ENCODE data around the gene ACAD9.
"Not testable (repeated sequence)": the region's sequence is repeated elsewhere in the genome, so short reads cannot be mapped to it uniquely, and the experiment has no call there.

The ACAD9 gene

DNA sequence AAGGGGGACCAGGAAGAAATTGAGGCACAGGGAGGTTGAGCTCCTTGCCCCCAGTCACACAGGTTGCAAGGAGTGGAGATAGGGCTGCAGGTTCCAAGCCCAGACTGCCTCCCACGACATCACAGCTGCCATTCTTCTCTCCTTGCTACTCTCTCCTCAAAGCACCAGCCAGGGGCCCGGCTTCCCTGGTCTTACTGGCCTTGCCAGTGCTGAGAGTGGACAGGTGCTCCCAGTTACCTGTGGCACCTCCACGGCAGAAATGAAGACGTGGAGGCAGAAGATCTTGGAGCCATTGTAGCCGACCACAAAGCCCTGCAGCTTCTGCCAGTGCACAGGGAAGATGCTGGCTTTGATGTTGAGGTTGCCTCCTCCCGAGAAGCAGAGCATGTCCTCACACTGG lies 17.9 kb upstream of the ACAD9 start:
- Histone ChIP-seq H3K9me3 (ENCODE audit: insufficient read depth, low read length) (peaks cover 28% of the 10 kb centered on the region; the same call in 1 of the 2 replicates), H3K4me2 (ENCODE audit: low read depth, low read length, poor library complexity, severe bottlenecking) (no peak overlapping the region), H4K20me1 (ENCODE audit: low read depth, low read length) (no peaks in the 10 kb centered on the region), H3K27ac (ENCODE audit: low read depth, low read length) (no peak overlapping the region), H3K79me2 (ENCODE audit: insufficient read depth, low read length) (no peaks in the 10 kb centered on the region), H3K9ac (ENCODE audit: low read length) (no peak overlapping the region), H3F3A (ENCODE audit: insufficient read depth) (no peaks in the 10 kb centered on the region), H3K4me3 (ENCODE audit: insufficient read depth, low read length, poor library complexity, severe bottlenecking) (no peak overlapping the region), H3K9me2 (replicated peaks; ENCODE audit: insufficient read depth, low read length) (no peaks in the 10 kb centered on the region), H2AFZ (ENCODE audit: low read depth, low read length, severe bottlenecking) (no peak overlapping the region), H3K27me3 (ENCODE audit: low read length) (no peaks in the 10 kb centered on the region), H3K36me3 (ENCODE audit: low read length) (no peaks in the 10 kb centered on the region)
- TF ChIP-seq EZH2phosphoT487 (conservative IDR thresholded peaks at IDR 0.05; ENCODE audit: low read length) = no peak
- TF ChIP-seq, protein P1, sequence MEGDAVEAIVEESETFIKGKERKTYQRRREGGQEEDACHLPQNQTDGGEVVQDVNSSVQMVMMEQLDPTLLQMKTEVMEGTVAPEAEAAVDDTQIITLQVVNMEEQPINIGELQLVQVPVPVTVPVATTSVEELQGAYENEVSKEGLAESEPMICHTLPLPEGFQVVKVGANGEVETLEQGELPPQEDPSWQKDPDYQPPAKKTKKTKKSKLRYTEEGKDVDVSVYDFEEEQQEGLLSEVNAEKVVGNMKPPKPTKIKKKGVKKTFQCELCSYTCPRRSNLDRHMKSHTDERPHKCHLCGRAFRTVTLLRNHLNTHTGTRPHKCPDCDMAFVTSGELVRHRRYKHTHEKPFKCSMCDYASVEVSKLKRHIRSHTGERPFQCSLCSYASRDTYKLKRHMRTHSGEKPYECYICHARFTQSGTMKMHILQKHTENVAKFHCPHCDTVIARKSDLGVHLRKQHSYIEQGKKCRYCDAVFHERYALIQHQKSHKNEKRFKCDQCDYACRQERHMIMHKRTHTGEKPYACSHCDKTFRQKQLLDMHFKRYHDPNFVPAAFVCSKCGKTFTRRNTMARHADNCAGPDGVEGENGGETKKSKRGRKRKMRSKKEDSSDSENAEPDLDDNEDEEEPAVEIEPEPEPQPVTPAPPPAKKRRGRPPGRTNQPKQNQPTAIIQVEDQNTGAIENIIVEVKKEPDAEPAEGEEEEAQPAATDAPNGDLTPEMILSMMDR (IDR thresholded peaks at IDR 0.05; ENCODE audit: insufficient read depth, low read length, poor library complexity, severe bottlenecking) = no peak

DNA sequence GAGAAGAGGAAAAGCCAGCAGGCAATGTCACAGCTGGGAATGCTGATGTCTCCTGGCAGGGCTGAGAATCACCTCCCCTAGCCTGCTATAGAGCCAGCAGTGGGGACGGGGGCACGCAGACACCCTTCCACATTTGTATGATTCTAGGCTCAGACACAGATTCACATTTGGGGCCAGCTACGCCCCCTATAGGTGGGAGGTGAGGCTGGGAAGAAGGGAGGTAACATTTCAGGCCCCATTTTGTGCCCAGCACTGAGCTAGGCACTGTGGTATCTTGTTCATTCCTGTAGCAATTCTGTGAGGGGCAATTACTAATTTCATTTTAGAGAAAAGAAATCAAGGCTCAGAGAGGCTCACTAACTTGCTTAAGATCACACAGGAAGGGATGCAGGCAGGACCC lies 15.9 kb upstream of the ACAD9 start:
- Histone ChIP-seq H3K27ac (ENCODE audit: low read depth, low read length) (no peak overlapping the region), H3K4me2 (ENCODE audit: low read depth, low read length, poor library complexity, severe bottlenecking) (no peak overlapping the region), H2AFZ (ENCODE audit: low read depth, low read length, severe bottlenecking) (no peak overlapping the region), H3F3A (ENCODE audit: insufficient read depth) (no peaks in the 10 kb centered on the region), H4K20me1 (ENCODE audit: low read depth, low read length) (no peaks in the 10 kb centered on the region), H3K9me2 (replicated peaks; ENCODE audit: insufficient read depth, low read length) (no peaks in the 10 kb centered on the region), H3K27me3 (ENCODE audit: low read length) (no peaks in the 10 kb centered on the region), H3K79me2 (ENCODE audit: insufficient read depth, low read length) (no peaks in the 10 kb centered on the region), H3K4me3 (ENCODE audit: insufficient read depth, low read length, poor library complexity, severe bottlenecking) (no peak overlapping the region), H3K9me3 (ENCODE audit: insufficient read depth, low read length) (peaks cover 24% of the 10 kb centered on the region; the same call in 1 of the 2 replicates), H3K36me3 (ENCODE audit: low read length) (no peaks in the 10 kb centered on the region), H3K9ac (ENCODE audit: low read length) (no peak overlapping the region)
- TF ChIP-seq, protein P1 (IDR thresholded peaks at IDR 0.05; ENCODE audit: insufficient read depth, low read length, poor library complexity, severe bottlenecking) = peak; percentile 31
- no peak for TF ChIP-seq EZH2phosphoT487 (conservative IDR thresholded peaks at IDR 0.05; ENCODE audit: low read length)

DNA sequence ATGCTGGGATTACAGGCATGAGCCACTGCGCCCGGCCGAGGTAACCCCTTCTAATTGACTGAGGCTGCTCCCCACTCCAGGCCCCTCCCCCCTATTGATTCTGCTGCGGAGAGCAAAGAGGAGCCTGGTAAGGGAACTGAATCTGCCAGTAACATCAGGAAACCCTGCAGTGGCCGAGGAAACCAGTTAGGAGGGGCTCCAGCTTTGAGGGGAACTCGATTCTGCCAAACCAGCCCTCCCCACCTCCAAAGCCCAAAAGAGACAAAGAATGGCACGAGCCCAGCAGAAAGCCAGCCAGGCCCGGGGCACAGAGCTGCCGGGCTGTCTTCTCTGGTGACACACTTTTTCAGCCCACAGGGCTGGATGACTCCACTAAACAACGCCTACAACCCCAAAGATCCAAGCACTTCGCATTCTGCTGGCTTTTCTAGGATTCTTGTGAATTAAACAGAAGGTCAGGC lies 15.0 kb upstream of the ACAD9 start:
- Histone ChIP-seq H3K79me2 (ENCODE audit: insufficient read depth, low read length) (no peaks in the 10 kb centered on the region), H3K9me3 (ENCODE audit: insufficient read depth, low read length) (peaks cover 16% of the 10 kb centered on the region; the same call in 1 of the 2 replicates), H3K4me2 (ENCODE audit: low read depth, low read length, poor library complexity, severe bottlenecking) (no peak overlapping the region), H3K27ac (ENCODE audit: low read depth, low read length) (no peak overlapping the region), H3K9ac (ENCODE audit: low read length) (no peak overlapping the region), H3K36me3 (ENCODE audit: low read length) (no peaks in the 10 kb centered on the region), H3F3A (ENCODE audit: insufficient read depth) (no peaks in the 10 kb centered on the region), H4K20me1 (ENCODE audit: low read depth, low read length) (no peaks in the 10 kb centered on the region), H3K9me2 (replicated peaks; ENCODE audit: insufficient read depth, low read length) (no peaks in the 10 kb centered on the region), H2AFZ (ENCODE audit: low read depth, low read length, severe bottlenecking) (no peak overlapping the region), H3K4me3 (ENCODE audit: insufficient read depth, low read length, poor library complexity, severe bottlenecking) (no peak overlapping the region), H3K27me3 (ENCODE audit: low read length) (no peaks in the 10 kb centered on the region)
- TF ChIP-seq, protein P1 (IDR thresholded peaks at IDR 0.05; ENCODE audit: insufficient read depth, low read length, poor library complexity, severe bottlenecking) = no peak
- no peak for TF ChIP-seq EZH2phosphoT487 (conservative IDR thresholded peaks at IDR 0.05; ENCODE audit: low read length)

DNA sequence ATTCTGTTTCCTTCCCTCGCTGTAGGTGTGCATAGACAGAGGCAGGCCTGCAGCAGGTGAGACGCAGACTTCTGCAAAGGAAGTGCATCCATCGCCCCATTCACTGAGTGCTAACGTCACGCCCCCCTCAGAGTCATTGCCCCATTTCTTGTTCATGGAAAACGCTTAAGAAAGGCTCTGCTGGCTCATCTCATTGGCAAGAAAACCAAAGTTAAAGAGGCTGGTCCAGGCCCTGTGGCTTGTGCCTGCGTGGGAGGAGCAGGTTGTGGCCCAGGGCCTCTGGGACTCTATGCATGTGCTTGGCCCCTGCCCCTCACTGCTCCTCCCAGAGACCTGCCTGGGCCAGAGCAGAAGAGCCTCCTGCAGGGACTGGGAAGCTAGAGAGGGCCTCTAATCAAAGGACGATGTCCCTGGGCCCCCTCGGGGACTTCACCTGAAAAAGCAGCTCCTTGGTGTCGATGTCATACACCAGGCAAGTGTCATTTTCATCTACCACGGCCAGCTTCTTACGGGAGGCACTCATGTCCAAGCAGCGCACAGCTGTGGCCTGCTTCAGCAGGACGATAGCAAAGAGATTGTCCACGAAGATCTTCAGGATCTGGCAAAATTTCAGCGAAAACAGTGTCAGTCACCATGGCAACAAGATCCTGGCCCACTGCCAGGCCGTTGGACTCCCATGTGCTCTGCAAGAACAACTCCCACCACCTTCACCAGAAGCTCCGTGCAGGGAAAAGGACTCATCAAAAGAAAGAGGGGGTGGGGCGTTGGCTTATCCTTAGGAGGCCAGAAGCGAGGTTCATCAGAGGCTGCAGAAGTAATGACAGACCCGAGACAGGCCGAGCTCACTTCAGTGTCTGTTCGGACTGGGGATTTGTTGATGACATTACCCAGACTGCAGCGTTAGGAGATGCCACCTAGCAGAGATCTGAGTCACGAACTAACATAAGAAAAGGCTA lies 14.3 kb upstream of the ACAD9 start:
- not testable (repeated sequence) for H3K4me3 ChIP-seq (ENCODE audit: insufficient read depth, low read length, poor library complexity, severe bottlenecking); H3K9me2 ChIP-seq (replicated peaks; ENCODE audit: insufficient read depth, low read length); H3K36me3 ChIP-seq (ENCODE audit: low read length); H3K79me2 ChIP-seq (ENCODE audit: insufficient read depth, low read length); H3K9me3 ChIP-seq (ENCODE audit: insufficient read depth, low read length); H3K9ac ChIP-seq (ENCODE audit: low read length); H3F3A ChIP-seq (ENCODE audit: insufficient read depth); H4K20me1 ChIP-seq (ENCODE audit: low read depth, low read length); H3K27me3 ChIP-seq (ENCODE audit: low read length); H3K4me2 ChIP-seq (ENCODE audit: low read depth, low read length, poor library complexity, severe bottlenecking); H2AFZ ChIP-seq (ENCODE audit: low read depth, low read length, severe bottlenecking); H3K27ac ChIP-seq (ENCODE audit: low read depth, low read length)
